GM18508 (cell line): Measurements from ENCODE around the gene CLRN1.

Source experiments
- ATAC-seq: cut with Tn5 transposase; IDR thresholded peaks from one replicate; pipeline ENCODE4 v1.9.1; 2021; ENCODE audit warnings: moderate number of reproducible peaks; ENCODE audit not compliant: insufficient read depth, unreplicated experiment

Gene CLRN1

GRCh38 chr3:150925751-150926201 is 46.8 kb downstream of the CLRN1 start:
- peak; percentile 70 for ATAC-seq

GRCh38 chr3:150922611-150923010 is 49.9 kb downstream of the CLRN1 start:
- ATAC-seq: no peak

DNA sequence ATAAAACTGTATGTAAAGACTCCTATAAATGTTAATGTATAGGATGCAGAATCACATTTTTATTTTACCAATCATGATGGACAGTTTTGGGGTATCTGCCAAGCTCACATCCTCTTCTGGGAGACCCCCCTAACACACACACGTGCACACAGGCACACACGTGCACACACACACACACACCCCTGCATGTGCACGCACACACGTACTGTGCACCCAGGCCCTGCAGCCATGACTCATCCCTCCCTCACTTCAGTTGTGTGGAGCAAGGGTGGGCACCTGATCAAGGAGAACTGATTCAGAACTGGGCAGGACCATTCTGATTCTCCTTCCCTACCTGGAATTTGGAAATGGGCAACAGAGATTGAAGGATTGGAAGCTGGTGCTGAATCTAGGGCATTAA is 51.3 kb downstream of the CLRN1 start:
- ATAC-seq: no peak

DNA sequence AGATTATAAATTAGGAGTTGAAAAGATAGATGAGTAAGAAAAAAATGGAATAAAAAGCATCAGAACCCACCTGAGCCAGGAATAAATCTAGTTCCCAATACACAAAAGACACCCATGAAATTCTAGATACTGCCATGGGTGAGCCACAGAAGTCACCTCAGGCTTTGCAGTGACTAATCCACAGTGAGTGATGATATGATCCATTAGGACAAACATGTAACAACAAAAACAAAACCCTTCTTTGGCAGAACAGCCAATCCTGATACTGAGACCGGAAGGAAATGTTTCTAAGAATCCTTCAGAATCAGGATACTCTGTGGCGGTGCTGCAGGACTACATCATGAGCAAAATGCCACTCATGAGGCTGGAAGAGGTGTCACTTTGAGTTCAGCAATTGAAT is 52.3 kb downstream of the CLRN1 start:
- no peak for ATAC-seq

DNA sequence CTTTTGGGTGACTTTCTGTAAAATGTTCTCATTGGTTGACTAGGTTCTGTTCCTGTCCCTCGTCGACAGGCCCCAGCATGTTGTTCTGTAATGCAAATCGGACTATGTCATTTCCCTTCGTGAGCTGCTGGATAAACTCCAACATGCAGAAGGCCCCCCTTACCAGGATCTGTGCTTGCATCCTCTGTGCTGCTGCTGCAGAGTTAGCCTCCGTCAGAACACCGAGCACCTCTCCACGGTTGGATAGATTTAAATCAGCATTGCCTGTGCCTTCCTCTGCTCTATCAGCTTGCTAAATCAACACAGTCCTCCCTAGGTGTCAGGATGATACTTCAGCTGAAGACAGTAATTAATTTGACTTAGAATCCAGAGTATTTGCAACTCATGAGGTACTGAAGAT is 54.6 kb downstream of the CLRN1 start:
- no peak for ATAC-seq

DNA sequence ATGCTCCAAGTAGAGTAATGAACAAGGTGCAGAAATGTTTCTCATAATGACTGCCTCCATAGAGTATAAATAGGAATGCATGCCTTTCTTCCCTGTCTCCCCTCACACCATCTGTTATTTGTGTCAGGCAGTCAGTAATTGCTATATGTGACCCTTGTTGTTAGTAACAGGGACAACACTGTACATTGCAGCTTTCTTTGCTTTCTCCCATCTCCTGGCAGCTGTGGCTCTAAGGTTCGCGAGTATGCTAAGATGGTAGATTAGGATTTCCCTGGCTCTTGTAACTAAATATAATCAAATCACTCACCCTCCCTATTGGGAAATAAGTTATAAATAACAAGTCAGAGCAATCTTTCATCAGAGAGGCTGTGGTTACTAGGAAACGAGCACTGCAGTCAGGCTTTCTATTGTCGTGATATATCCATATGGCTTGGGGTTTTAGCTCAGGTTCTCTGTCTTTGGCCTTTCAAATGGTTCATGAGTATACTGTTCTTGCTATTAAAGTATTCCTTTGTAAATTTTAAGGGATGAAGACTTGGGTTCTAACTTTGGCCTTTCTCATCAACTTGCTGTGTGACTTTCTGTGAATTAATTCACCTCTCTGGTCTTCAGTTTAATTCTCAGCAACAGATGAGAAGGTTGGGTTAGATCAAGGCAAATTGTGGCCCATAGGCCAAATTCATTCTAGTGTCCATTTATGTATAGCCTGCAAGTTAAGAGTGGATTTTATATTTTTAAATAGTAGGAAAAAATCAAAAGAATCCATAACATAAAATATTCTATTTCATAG is 59.2 kb downstream of the CLRN1 start:
- ATAC-seq: no peak

- no peak for ATAC-seq
Measured at GRCh38 chr3:150912501-150912900, 60.0 kb downstream of the CLRN1 start.

DNA sequence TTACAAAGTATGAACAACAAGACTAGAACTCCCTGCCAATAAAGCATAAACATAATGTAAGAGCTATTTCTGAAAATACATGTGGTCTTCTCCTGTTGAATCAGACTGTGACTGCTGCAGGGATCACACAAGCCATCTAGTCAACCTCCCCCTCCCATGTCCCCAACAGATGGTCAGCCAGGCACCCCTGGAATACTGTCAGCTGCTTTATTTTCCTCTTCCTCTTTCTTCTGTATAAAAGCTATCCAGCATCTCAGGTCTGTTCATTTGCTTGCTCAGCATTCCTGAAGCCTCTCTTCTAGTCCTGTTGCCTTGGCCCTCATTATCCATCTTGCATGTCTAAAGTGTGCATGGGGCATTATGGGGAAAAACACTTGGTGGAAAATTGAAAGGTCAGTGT is 60.8 kb downstream of the CLRN1 start:
- no peak for ATAC-seq

DNA sequence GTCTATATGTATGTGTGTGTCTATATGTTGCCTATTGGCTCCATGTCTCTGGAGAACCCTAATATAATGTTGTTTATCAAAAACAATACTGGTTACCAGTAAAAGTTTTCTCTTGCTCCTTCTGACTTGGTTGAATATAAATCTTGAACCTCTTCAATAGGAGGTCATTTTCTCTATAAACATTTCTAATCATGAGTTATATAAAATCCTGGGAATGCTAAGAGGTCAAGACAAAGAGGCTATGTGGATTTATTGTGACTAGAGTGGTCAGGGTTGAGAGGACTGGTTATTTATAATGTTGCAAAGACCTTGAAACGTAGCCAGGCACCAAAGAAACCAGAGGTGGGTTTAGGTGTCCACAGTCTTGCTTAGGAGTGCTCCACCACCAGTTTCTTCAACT is 66.1 kb downstream of the CLRN1 start:
- ATAC-seq: no peak

DNA sequence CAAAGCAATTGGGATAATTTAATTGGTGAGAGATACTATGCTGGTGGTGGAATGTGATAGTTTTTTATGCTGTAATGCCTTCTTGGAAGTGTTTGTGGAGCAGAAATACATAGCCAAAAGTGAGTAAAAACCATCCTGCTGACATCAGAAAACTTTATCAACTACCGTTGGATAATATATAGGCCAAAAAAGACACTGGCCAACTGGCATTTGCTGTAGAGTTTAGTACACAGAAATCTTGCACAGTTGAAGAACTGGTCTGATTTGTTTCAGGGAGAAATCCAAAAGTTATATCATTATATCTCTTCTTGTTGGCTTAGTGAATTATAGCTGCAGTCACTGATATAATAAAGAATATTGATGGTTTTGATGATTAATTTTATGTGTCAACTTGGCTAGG is 66.8 kb downstream of the CLRN1 start:
- ATAC-seq: no peak

DNA sequence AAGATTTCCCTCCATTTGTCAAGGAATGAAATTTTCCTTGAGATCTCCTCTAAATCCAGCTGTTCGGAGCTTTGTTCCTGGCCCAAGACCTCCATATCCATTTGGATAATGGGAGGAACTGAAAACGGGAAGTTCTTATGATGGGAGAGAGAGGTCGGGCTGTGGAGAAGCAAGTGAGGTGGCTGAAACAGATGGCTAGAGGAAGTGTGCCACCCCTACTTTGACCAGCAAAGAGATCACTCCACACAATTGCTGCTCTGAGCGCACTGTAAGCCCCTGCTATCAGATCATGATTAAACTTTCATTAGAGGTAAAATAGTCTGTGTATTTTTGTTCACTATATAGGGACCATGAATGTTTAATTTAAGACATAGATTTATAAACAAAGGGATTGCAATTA is 67.2 kb downstream of the CLRN1 start, which contains the start of gene MINDY4B:
Gene MINDY4B (minus strand): TSS at position 101 of the 400 bp plus-strand sequence. CDS start 0 bp downstream, at position 101.
- no peak for ATAC-seq

DNA sequence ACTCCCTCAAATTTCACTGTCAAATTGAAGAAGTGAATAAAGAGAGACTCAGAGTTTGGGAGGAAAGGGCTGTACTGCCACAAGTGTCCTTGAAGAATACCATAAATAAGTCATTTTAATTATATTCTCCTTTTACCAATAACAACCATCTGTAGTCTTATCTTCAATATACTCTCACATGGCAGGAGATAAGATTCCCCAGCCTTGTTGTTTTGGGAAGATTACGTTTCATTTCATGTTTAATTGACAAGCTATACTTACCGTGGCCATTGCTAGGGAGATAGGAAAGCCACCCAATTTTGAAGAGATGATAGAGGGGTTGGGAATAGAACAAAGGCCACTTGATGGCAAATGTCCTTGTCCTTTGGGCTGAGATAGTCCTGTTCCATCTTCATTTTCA is 69.5 kb downstream of the CLRN1 start:
- no peak for ATAC-seq

DNA sequence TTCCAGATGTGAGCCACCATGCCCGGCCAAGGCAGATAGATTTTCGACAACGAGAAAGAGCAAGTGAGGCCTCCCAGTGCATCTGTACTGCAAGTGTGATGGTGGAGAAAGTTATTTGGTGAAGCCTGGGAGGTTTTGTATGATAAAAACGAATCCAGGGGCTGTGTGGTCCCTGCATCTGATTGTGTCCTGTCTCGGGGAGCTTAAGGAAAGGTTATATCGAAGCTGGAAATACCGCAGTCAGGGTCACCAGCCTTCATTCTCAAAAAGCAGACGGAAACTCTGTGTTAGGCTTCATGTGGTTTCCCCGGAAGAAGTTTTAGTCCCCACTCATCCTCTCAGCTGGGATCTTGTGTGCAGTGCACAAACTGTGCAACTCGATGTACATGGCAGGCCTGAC is 70.7 kb downstream of the CLRN1 start:
- ATAC-seq: no peak

DNA sequence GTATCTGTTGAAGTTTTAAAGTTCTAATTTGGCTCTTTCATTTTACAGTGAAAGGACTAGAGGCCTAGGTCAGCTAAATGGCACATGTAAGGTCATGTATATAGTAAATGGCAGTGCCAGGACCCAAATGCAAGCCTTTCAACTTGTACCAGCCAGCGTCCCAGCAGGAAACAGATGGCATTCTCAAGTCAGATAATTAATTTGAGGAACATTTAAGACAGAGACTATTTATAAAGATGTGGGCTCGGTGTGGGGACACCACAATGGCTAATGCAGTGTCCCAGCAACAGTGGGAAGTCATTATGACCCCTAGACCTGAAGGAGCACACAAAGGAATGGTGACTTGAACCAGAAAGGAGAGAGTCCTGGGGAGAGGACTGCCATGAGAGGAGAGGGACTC is 73.4 kb downstream of the CLRN1 start:
- ATAC-seq: no peak

- ATAC-seq: no peak
Measured at GRCh38 chr3:150898046-150898754, 74.3 kb downstream of the CLRN1 start.

- ATAC-seq: no peak
Measured at GRCh38 chr3:150897592-150897991, 74.9 kb downstream of the CLRN1 start.

GRCh38 chr3:150890831-150891230 is 81.7 kb downstream of the CLRN1 start:
- ATAC-seq: no peak

- no peak for ATAC-seq
Measured at GRCh38 chr3:150890295-150890694, 82.2 kb downstream of the CLRN1 start.

GRCh38 chr3:150889106-150889505 is 83.4 kb downstream of the CLRN1 start:
- no peak for ATAC-seq

GRCh38 chr3:150887031-150887430 is 85.5 kb downstream of the CLRN1 start:
- ATAC-seq: no peak

DNA sequence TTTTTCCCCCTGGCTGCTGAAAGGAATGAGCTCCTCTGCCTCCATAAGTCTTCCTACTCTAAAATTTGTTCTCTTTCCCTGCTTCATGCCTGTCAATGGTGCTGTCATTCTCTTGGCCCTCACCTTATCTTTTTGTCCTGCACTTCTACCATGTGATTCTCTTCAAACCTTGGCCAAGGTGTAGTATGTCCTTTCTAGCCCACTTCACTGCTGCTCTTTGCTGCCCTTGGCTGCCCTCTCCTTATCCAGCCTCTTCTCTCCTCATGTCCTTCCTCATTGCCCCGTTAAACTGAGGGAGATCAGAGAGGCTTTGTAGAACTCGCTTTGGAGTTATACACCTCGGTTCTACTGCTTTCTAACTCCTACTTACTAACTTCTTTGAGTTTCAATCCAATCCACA is 87.0 kb downstream of the CLRN1 start:
- no peak for ATAC-seq
